Bronchial epithelial cell (primary cell): Measurements from ENCODE around the gene SMIM17. TPM values are rescaled to one million over a fixed set of nuclear protein-coding genes. Genes with fewer than 3 reads are reported as not detected.
A peak's percentile ranks its signal among the peaks of the same experiment; 100 is the strongest.

Source experiments
- DNase-seq: peaks from one replicate; pipeline ENCODE4 v3.0.0-alpha.2; 2010; ENCODE audit warnings: low read depth
- FAIRE-seq: peaks from 2 replicates; lab custom pipeline; 2011; peaks lifted over from hg19 to GRCh38; lab: Jason Lieb, UNC
- H3K27me3 ChIP-seq: 2 replicates; pipeline ENCODE4 v1.5.1; 2011; ENCODE audit warnings: low read length; ENCODE audit not compliant: control insufficient read depth, insufficient read depth
- H3K36me3 ChIP-seq: 2 replicates; pipeline ENCODE4 v1.5.1; 2011; ENCODE audit warnings: low read length; ENCODE audit not compliant: control insufficient read depth, insufficient read depth
- H3K4me3 ChIP-seq: 2 replicates; pipeline ENCODE4 v1.5.1; 2011; ENCODE audit warnings: mild to moderate bottlenecking, low read depth, low read length, control low read depth
- total RNA-seq: library from RNA; depleted of rRNA; stranded (reverse); fragments of >200 nt; gene quantifications from 2 replicates; pipeline ENCODE4 v1.2.1, GENCODE V29; 2014
- TF ChIP-seq, protein P1 (sequence below): IDR thresholded peaks from 2 replicates; pipeline ENCODE4 v1.5.1; 2011; ENCODE audit warnings: mild to moderate bottlenecking, moderate library complexity, low read length, control low read depth, inconsistent platforms; ENCODE audit not compliant: insufficient read depth, severe bottlenecking

The SMIM17 gene
- total RNA-seq, 1 donor from 2014 or later, result not detected

DNA sequence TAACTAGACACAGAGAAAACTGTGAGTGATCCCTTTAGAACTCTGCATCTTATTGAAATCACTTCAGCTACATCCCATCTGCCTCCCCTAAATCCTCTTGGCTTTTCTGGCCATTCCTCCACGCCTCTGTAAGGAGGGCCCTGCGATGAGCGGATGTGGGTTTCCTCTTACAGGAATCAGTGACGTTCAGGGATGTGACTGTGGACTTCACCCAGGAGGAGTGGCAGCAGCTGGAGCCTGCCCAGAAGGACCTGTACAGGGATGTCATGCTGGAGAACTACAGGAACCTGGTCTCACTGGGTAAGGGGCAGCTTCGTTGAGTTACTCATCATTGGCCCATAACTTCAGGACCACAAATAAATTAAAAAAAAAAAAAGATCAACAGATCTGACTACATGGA is 29.3 kb upstream of the SMIM17 start:
- no peak overlapping the region for H3K4me3 ChIP-seq
- no peaks in the 10 kb centered on the region for H3K27me3 ChIP-seq
- FAIRE-seq, result no peak
- peaks cover 3% of the 10 kb centered on the region for H3K36me3 ChIP-seq
- no peak for DNase-seq
- TF ChIP-seq, protein P1, sequence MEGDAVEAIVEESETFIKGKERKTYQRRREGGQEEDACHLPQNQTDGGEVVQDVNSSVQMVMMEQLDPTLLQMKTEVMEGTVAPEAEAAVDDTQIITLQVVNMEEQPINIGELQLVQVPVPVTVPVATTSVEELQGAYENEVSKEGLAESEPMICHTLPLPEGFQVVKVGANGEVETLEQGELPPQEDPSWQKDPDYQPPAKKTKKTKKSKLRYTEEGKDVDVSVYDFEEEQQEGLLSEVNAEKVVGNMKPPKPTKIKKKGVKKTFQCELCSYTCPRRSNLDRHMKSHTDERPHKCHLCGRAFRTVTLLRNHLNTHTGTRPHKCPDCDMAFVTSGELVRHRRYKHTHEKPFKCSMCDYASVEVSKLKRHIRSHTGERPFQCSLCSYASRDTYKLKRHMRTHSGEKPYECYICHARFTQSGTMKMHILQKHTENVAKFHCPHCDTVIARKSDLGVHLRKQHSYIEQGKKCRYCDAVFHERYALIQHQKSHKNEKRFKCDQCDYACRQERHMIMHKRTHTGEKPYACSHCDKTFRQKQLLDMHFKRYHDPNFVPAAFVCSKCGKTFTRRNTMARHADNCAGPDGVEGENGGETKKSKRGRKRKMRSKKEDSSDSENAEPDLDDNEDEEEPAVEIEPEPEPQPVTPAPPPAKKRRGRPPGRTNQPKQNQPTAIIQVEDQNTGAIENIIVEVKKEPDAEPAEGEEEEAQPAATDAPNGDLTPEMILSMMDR, result no peak

DNA sequence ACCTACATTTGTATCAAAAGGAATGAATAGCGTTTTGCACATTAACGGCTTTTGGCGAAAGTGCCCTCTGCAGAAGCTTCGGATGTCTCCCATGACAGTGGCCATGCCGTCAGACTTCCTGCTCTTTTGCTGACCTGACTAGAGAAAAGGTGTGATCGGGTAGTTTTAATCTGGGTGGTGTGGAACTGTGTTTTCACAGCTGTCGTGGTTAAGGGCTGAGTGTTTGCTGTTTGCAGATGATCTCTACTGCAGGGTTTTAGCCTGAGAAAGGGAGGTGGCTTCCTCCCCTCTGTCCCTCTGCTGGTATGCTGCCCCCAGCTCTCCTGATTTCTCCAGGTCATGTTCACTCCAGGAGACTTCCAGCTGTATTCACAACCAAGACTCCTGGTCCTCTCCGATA is 25.4 kb upstream of the SMIM17 start:
- peaks cover 3% of the 10 kb centered on the region for H3K36me3 ChIP-seq
- H3K27me3 ChIP-seq, result no peaks in the 10 kb centered on the region
- H3K4me3 ChIP-seq, result no peak overlapping the region
- peak; percentile 83 for FAIRE-seq
- DNase-seq, result no peak
- TF ChIP-seq, protein P1, result no peak

DNA sequence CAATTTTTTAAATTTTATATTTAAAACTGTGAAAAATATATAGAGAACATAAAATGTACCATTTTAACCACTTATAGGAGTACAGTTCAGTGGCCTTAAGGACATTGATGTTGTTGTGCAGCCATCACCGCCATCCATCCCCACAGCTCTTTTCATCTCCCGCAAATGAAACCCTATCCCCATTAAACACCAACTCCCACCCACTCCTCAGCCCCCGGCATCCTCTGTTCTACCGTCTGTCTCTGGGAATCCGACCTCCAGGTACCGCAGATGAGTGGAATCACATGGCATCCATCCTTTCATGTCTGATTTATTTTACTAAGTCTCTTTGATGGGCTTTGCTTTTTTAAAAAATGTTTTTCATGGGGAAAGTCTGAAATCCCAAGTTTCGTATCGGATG is 23.8 kb upstream of the SMIM17 start:
- TF ChIP-seq, protein P1, result no peak
- FAIRE-seq, result no peak
- Histone ChIP-seq H3K27me3 (no peaks in the 10 kb centered on the region), H3K36me3 (peaks cover 3% of the 10 kb centered on the region), H3K4me3 (no peak overlapping the region)
- DNase-seq, result no peak

DNA sequence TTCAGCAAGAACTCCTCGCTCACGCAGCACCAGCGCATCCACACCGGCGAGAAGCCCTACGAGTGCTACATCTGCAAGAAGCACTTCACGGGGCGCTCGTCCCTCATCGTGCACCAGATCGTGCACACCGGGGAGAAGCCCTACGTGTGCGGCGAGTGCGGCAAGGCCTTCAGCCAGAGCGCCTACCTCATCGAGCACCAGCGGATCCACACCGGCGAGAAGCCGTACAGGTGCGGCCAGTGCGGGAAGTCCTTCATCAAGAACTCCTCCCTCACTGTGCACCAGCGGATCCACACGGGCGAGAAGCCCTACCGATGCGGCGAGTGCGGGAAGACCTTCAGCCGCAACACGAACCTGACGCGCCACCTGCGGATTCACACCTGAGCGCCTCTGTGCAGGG is 20.6 kb upstream of the SMIM17 start:
- TF ChIP-seq, protein P1, result no peak
- peaks cover 3% of the 10 kb centered on the region for H3K36me3 ChIP-seq
- no peaks in the 10 kb centered on the region for H3K27me3 ChIP-seq
- H3K4me3 ChIP-seq, result no peak overlapping the region
- DNase-seq, result no peak
- FAIRE-seq, result peak; percentile 82

DNA sequence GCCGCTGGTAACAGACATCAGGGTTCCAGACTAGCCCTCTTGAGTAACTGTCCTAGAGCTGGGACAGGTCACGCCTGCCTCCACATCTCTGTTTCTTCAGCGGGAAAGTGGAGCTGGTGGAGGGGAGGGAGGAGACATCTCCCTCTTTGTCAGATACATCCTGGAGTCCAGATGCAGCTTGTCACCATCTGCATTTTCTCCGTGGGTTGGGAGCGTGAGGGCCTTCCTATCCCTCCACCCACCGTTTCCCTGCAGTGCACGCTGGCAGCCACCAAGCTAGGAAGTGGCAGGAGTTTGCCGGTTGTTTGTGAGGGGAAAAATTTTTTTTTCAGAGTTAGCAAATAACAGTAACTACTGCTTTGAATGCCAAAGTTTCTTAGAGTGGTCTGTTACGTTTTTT is 20.0 kb upstream of the SMIM17 start:
- TF ChIP-seq, protein P1, result no peak
- FAIRE-seq, result no peak
- no peak for DNase-seq

DNA sequence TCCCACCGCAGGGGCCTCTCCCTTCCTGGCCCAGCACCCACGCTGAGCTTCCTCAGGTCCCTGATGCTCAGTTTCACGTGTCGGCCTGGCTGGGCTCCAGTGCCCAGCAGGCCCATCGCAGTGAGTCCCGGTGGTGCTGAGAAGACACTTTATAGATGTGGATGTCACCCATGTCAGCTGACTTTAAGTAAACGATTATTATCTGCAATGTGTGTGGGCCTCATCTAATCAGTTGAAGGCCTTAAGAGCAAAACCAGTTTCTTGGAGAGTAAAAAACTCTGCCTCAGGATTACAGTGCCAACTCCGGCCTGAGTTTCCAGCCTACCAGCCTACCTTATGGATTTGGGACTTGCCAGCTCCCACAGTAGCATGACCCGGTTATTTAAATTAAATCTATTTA is 17.3 kb upstream of the SMIM17 start:
- TF ChIP-seq, protein P1, result no peak
- FAIRE-seq (no peak), DNase-seq (no peak)
- peaks cover 3% of the 10 kb centered on the region for H3K36me3 ChIP-seq
- no peak overlapping the region for H3K4me3 ChIP-seq
- no peaks in the 10 kb centered on the region for H3K27me3 ChIP-seq

More for the DNA sequence above, 20.0 kb upstream of the SMIM17 start:
- H3K27me3 ChIP-seq, result no peaks in the 10 kb centered on the region
- H3K36me3 ChIP-seq, result peaks cover 3% of the 10 kb centered on the region
- no peak overlapping the region for H3K4me3 ChIP-seq
